GM12878 (cell line): ENCODE data around the gene CHMP4A. TPM values are rescaled to one million over a fixed set of nuclear protein-coding genes. Genes with fewer than 3 reads are reported as not detected.

Experiments
- ATF7 ChIP-seq: fragments of 450-650 bp; IDR thresholded peaks from 2 replicates; pipeline ENCODE4 v1.6.1; 2016; ENCODE audit warnings: low read depth, mild to moderate bottlenecking
- BACH1 ChIP-seq: fragments of 450-650 bp; IDR thresholded peaks from 2 replicates; pipeline ENCODE4 v1.6.1; 2017; ENCODE audit warnings: mild to moderate bottlenecking, borderline replicate concordance
- DPF2 ChIP-seq: fragments of 450-650 bp; IDR thresholded peaks from 2 replicates; pipeline ENCODE4 v1.6.1; 2017; ENCODE audit warnings: mild to moderate bottlenecking
- EED ChIP-seq: sonication (generic); IDR thresholded peaks from 2 replicates; pipeline ENCODE4 v1.6.1; 2016; ENCODE audit warnings: antibody characterized with exemption, low read depth
- EGR1 ChIP-seq, 2 experiments: IDR thresholded peaks; 1 replicate in 1 of 2; 2 replicates in 1 of 2; pipeline ENCODE4 v1.6.1; 2011 to 2012; ENCODE audit warnings: low read depth in 2 of 2, low read length in 2 of 2, borderline replicate concordance in 1 of 2, mild to moderate bottlenecking in 1 of 2, moderate library complexity in 1 of 2
- GATAD2B ChIP-seq: fragments of 450-650 bp; conservative IDR thresholded peaks from 2 replicates; pipeline ENCODE4 v1.6.1; 2017; ENCODE audit warnings: low read depth, mild to moderate bottlenecking, moderate library complexity
- KAT2A ChIP-seq: conservative IDR thresholded peaks from 2 replicates; pipeline ENCODE4 v1.6.1; 2011; ENCODE audit warnings: low read depth, low read length; ENCODE audit not compliant: control insufficient read depth
- KLF5 ChIP-seq: fragments of 450-650 bp; IDR thresholded peaks from 2 replicates; pipeline ENCODE4 v1.6.1; 2014; ENCODE audit warnings: mild to moderate bottlenecking; ENCODE audit not compliant: partially characterized antibody
- MYC ChIP-seq: IDR thresholded peaks from 2 replicates; pipeline ENCODE4 v1.6.1; 2011; ENCODE audit warnings: mild to moderate bottlenecking, low read length, moderate library complexity, inconsistent platforms; ENCODE audit not compliant: insufficient read depth, insufficient replicate concordance, insufficient read length, severe bottlenecking
- NBN ChIP-seq: fragments of 450-650 bp; IDR thresholded peaks from 2 replicates; pipeline ENCODE4 v1.6.1; 2016
- NR2C1 ChIP-seq: fragments of 450-650 bp; IDR thresholded peaks from 2 replicates; pipeline ENCODE4 v1.6.1; 2017; ENCODE audit warnings: antibody characterized with exemption, mild to moderate bottlenecking, moderate library complexity
- PML ChIP-seq: IDR thresholded peaks from 2 replicates; pipeline ENCODE4 v1.6.1; 2012; ENCODE audit warnings: low read length, inconsistent platforms
- POLR2A ChIP-seq: IDR thresholded peaks from 2 replicates; pipeline ENCODE4 v1.6.1; 2011; ENCODE audit warnings: low read depth, mild to moderate bottlenecking, low read length
- POLR2AphosphoS2 ChIP-seq: IDR thresholded peaks from 2 replicates; pipeline ENCODE4 v1.6.1; 2011; ENCODE audit warnings: low read depth, mild to moderate bottlenecking, low read length, improper control_type of control experiment, moderate library complexity
- POU2F2 ChIP-seq: IDR thresholded peaks from 3 replicates; pipeline ENCODE4 v1.6.1; 2011; ENCODE audit warnings: low read depth, mild to moderate bottlenecking, low read length, borderline replicate concordance
- RAD51 ChIP-seq: fragments of 450-650 bp; IDR thresholded peaks from 2 replicates; pipeline ENCODE4 v1.6.1; 2016; ENCODE audit warnings: moderate library complexity, mild to moderate bottlenecking, inconsistent platforms
- RFX5 ChIP-seq: IDR thresholded peaks from 2 replicates; pipeline ENCODE4 v1.6.1; 2011; ENCODE audit warnings: low read depth, low read length, improper control_type of control experiment
- SIN3A ChIP-seq: IDR thresholded peaks from 2 replicates; pipeline ENCODE4 v1.6.1; 2012; ENCODE audit warnings: low read depth, low read length, improper control_type of control experiment
- SMAD5 ChIP-seq: IDR thresholded peaks from 2 replicates; pipeline ENCODE4 v1.6.1; 2016; ENCODE audit warnings: antibody characterized with exemption, low read depth
- SREBF1 ChIP-seq: IDR thresholded peaks from 2 replicates; pipeline ENCODE4 v1.6.1; 2012; ENCODE audit warnings: mild to moderate bottlenecking, low read length
- SUZ12 ChIP-seq: fragments of 200-600 bp; sonication (generic); IDR thresholded peaks from one replicate; pipeline ENCODE4 v1.6.1; 2018; ENCODE audit warnings: antibody characterized with exemption, mild to moderate bottlenecking; ENCODE audit not compliant: unreplicated experiment
- TCF3 ChIP-seq: IDR thresholded peaks from 2 replicates; pipeline ENCODE4 v1.6.1; 2012; ENCODE audit warnings: low read depth, mild to moderate bottlenecking, low read length, borderline replicate concordance; ENCODE audit not compliant: insufficient read depth
- YBX1 ChIP-seq: fragments of 450-650 bp; IDR thresholded peaks from 2 replicates; pipeline ENCODE4 v1.6.1; 2016; ENCODE audit warnings: antibody characterized with exemption
- ZBTB11 ChIP-seq: fragments of 450-650 bp; formaldehyde crosslinking; IDR thresholded peaks from 2 replicates; pipeline ENCODE4 v1.5.0; 2022; ENCODE audit warnings: mild to moderate bottlenecking, missing genetic modification characterization
- ZBTB40 ChIP-seq: fragments of 450-650 bp; IDR thresholded peaks from 2 replicates; pipeline ENCODE4 v1.6.1; 2016; ENCODE audit warnings: mild to moderate bottlenecking, moderate library complexity, borderline replicate concordance
- polyA plus RNA-seq, 11 experiments: library from polyadenylated mRNA; depleted of rRNA in 4 of 11; unstranded in 6 of 11; stranded (reverse) in 5 of 11; fragments of >200 nt; fragmentation: Nextera tagmentation in 4 of 11; fragmentation: Illumina TruSeq in 1 of 11; extraction: Ambion mirVana in 4 of 11; extraction: Trizol in 1 of 11; gene quantifications; 1 replicate in 1 of 11; 2 replicates in 10 of 11; pipeline versions ENCODE4 v1.2.1 to v1.2.3, GENCODE V29; 2011 to 2016; ENCODE audit warnings: inconsistent platforms in 2 of 11, missing spikeins in 2 of 11, low read depth in 1 of 11
- total RNA-seq, 4 experiments: library from RNA; depleted of rRNA in 3 of 4; stranded (reverse); fragments of >200 nt in 3 of 4; fragmentation: Illumina TruSeq in 1 of 4; extraction: Trizol in 1 of 4; gene quantifications; 2 replicates each; pipeline versions ENCODE4 v1.2.1 to v1.2.3, GENCODE V29; 2013 to 2021

CHMP4A gene
- total and polyA plus RNA-seq, 10 of the 15 experiments (the other 5 are each of a cell fraction or from before 2014, with no cell fraction given), result 35.5 to 151 (median 84.7) TPM

- TF ChIP-seq ZBTB11 (CRISPR knock-in tag) (0 out of 2 replicates have a peak, but pooled peaks have one; percentile 25), RAD51 (no peak), EGR1 (IDR thresholded peaks at IDR 0.05; ENCODE audit: borderline replicate concordance in 1 of 2, low read depth in 2 of 2, low read length in 2 of 2) (peak in 1 of 2 experiments; percentile 24; a peak in 1 of 3 replicates), POU2F2 (0 out of 3 replicates have a peak, but pooled peaks have one; percentile 4), ZBTB40 (no peak), SMAD5 (peak; percentile 24), KAT2A (no peak), TCF3 (no peak), ATF7 (no peak), POLR2AphosphoS2 (peak; percentile 24; the same call in 1 of the 2 replicates), BACH1 (peak; percentile 68; the same call in 1 of the 2 replicates), EED (no peak), GATAD2B (peak; percentile 41; the same call in 1 of the 2 replicates), DPF2 (no peak), KLF5 (peak; percentile 35), POLR2A (peak; percentile 76), PML (0 out of 2 replicates have a peak, but pooled peaks have one; percentile 15), YBX1 (no peak), NR2C1 (no peak), SIN3A (0 out of 2 replicates have a peak, but pooled peaks have one; percentile 50), SUZ12 (no peak), SREBF1 (no peak), MYC (no peak), NBN (peak; percentile 37), RFX5 (peak; percentile 87)
Measured at GRCh38 chr14:24171422-24172260, 41.6 kb downstream of the CHMP4A start, which contains the start of gene REC8 (continued).
